Measurements from ENCODE around the gene MAP4K5. TPM values are rescaled to one million over a fixed set of nuclear protein-coding genes. Genes with fewer than 3 reads are reported as not detected.

The MAP4K5 gene
- total and polyA plus RNA-seq, 2 of the 13 experiments (the other 11 are each of a cell fraction or from before 2014, with no cell fraction given), result 12.7 to 23.9 TPM

GRCh38 chr14:50497351-50497750 lies 35.0 kb downstream of the MAP4K5 start:
- Histone ChIP-seq H3K36me3 (replicated peaks in 1 of 2; ENCODE audit: control insufficient read depth in 1 of 2, insufficient read depth in 2 of 2, low read length in 2 of 2) (peaks cover 0 to 12% of the 10 kb centered on the region in 2 experiments; a peak in 3 of 5 replicates), H3K9me3 (ENCODE audit: low read length) (no peaks in the 10 kb centered on the region), H3K79me2 (ENCODE audit: insufficient read depth, low read length) (peaks cover 11% of the 10 kb centered on the region), H3K4me2 (ENCODE audit: low read depth, low read length) (no peak overlapping the region), H3K9ac (ENCODE audit: insufficient read depth, low read depth, low read length) (no peak overlapping the region), H3K4me3 (replicated peaks in 1 of 3; ENCODE audit: insufficient read depth in 1 of 3, low read depth in 2 of 3, low read length in 3 of 3) (no peak overlapping the region), H3K4me1 (ENCODE audit: insufficient read depth, low read length) (no peaks in the 10 kb centered on the region), H3K27ac (ENCODE audit: extremely low read length, insufficient read depth, low read length) (no peak overlapping the region), H3K27me3 (ENCODE audit: control insufficient read depth in 1 of 2, insufficient read depth in 2 of 2, low read length in 2 of 2) (no peaks in the 10 kb centered on the region), H2AFZ (ENCODE audit: low read length) (no peak overlapping the region), H4K20me1 (ENCODE audit: insufficient read depth, low read length) (no peaks in the 10 kb centered on the region)
- intact Hi-C loops (cut with micrococcal nuclease; ENCODE audit: unreplicated experiment) (no loop called here), in situ Hi-C loops (cut with HindIII; ENCODE audit: extremely low pct_ligation_motif_present, low pct_unique_long_range_greater_than_20kb) (no loop called here)
- ATAC-seq, result no peak
- DNase-seq (ENCODE audit: low spot score), result no peak
- TF ChIP-seq CREB1 (IDR thresholded peaks at IDR 0.05) (no peak), CREB1 (CRISPR knock-in tag; IDR thresholded peaks at IDR 0.05) (no peak), EP300 (IDR thresholded peaks at IDR 0.05; ENCODE audit: low read depth in 2 of 2, low read length in 2 of 2) (no peak), EP300 (CRISPR knock-in tag; IDR thresholded peaks at IDR 0.05; ENCODE audit: borderline replicate concordance) (no peak), BRD4 (CRISPR knock-in tag; IDR thresholded peaks at IDR 0.05) (no peak)
- BruUV-seq (replicated peaks), result no TSS peak
- FAIRE-seq, result no peak
- ChIA-PET POLR2A (no interaction called here), CTCF (ENCODE audit: low intra/inter-chr PET ratio, low total read pairs) (no interaction called here)
- WGBS (ENCODE audit: low lambda C conversion rate), result 96% methylated on average over 2 of the region's 2 CpGs

GRCh38 chr14:50489851-50490250 lies 42.5 kb downstream of the MAP4K5 start:
- no peak overlapping the region for H3K9ac ChIP-seq (ENCODE audit: insufficient read depth, low read depth, low read length)
- ATAC-seq (no peak), DNase-seq (ENCODE audit: low spot score) (no peak), FAIRE-seq (no peak)
- no peak overlapping the region for H3K4me2 ChIP-seq (ENCODE audit: low read depth, low read length)
- POLR2A ChIA-PET, result no interaction called here
- no peaks in the 10 kb centered on the region for H4K20me1 ChIP-seq (ENCODE audit: insufficient read depth, low read length)
- WGBS (ENCODE audit: low lambda C conversion rate), result 92% methylated on average over 3 of the region's 3 CpGs
- in situ Hi-C loops (cut with HindIII; ENCODE audit: extremely low pct_ligation_motif_present, low pct_unique_long_range_greater_than_20kb), result no loop called here
- H3K27me3 ChIP-seq (ENCODE audit: control insufficient read depth in 1 of 2, insufficient read depth in 2 of 2, low read length in 2 of 2), result no peaks in the 10 kb centered on the region
- H3K9me3 ChIP-seq (ENCODE audit: low read length), result no peaks in the 10 kb centered on the region
- no peak overlapping the region for H3K27ac ChIP-seq (ENCODE audit: extremely low read length, insufficient read depth, low read length)
- no peaks in the 10 kb centered on the region for H3K4me1 ChIP-seq (ENCODE audit: insufficient read depth, low read length)
- no TSS peak for BruUV-seq (replicated peaks)
- H3K4me3 ChIP-seq (replicated peaks in 1 of 3; ENCODE audit: insufficient read depth in 1 of 3, low read depth in 2 of 3, low read length in 3 of 3), result no peak overlapping the region
- CTCF ChIA-PET (ENCODE audit: low intra/inter-chr PET ratio, low total read pairs), result no interaction called here
- no peak overlapping the region for H2AFZ ChIP-seq (ENCODE audit: low read length)
- H3K36me3 ChIP-seq (replicated peaks in 1 of 2; ENCODE audit: control insufficient read depth in 1 of 2, insufficient read depth in 2 of 2, low read length in 2 of 2), result peaks cover 0 to 5% of the 10 kb centered on the region in 2 experiments; a peak in 1 of 5 replicates
- H3K79me2 ChIP-seq (ENCODE audit: insufficient read depth, low read length), result peaks cover 3% of the 10 kb centered on the region
- TF ChIP-seq SP5 (CRISPR knock-in tag; IDR thresholded peaks at IDR 0.05; ENCODE audit: borderline replicate concordance, low read depth), result no peak
- no peak for TF ChIP-seq ZNF543 (CRISPR knock-in tag; IDR thresholded peaks at IDR 0.05)
- no peak for TF ChIP-seq GTF2F1 (IDR thresholded peaks at IDR 0.05; ENCODE audit: low read length)
- TF ChIP-seq BRCA1 (CRISPR knock-in tag; IDR thresholded peaks at IDR 0.05), result no peak
- TF ChIP-seq ZNF678 (CRISPR knock-in tag; IDR thresholded peaks at IDR 0.05), result no peak
- TF ChIP-seq SP1 (IDR thresholded peaks at IDR 0.05), result no peak
- TF ChIP-seq SP1 (CRISPR knock-in tag; IDR thresholded peaks at IDR 0.05), result no peak
- no peak for TF ChIP-seq JDP2 (CRISPR knock-in tag; IDR thresholded peaks at IDR 0.05; ENCODE audit: borderline replicate concordance)
- no peak for TF ChIP-seq RCOR2 (CRISPR knock-in tag; IDR thresholded peaks at IDR 0.05)
- no peak for TF ChIP-seq POLR2A (IDR thresholded peaks at IDR 0.05; ENCODE audit: insufficient read depth in 1 of 2, low read depth in 2 of 2, low read length in 2 of 2)
- TF ChIP-seq PTBP1 (IDR thresholded peaks at IDR 0.05; ENCODE audit: low read depth, low read length, poor library complexity, severe bottlenecking), result no peak
- TF ChIP-seq ZSCAN31 (CRISPR knock-in tag; IDR thresholded peaks at IDR 0.05; ENCODE audit: low read depth), result no peak
- intact Hi-C loops (cut with micrococcal nuclease; ENCODE audit: unreplicated experiment), result no loop called here
